PFSK-1 (cell line): ENCODE results near the gene CCN2.

Experiments
- FOXP2 ChIP-seq: optimal IDR thresholded peaks from 2 replicates; pipeline ENCODE3; 2011; ENCODE audit warnings: borderline replicate concordance, control low read depth, inconsistent platforms; ENCODE audit not compliant: insufficient read depth; ENCODE audit errors: extremely low read length, extremely low read depth
- POLR2AphosphoS5 ChIP-seq: IDR thresholded peaks from 2 replicates; pipeline ENCODE4 v1.6.1; 2012; ENCODE audit warnings: low read depth, mild to moderate bottlenecking, control low read depth, low read length, moderate library complexity
- REST ChIP-seq, 2 experiments: IDR thresholded peaks; 2 replicates each; pipeline versions ENCODE4 v1.6.1 to v1.8.0; 2011 to 2012; ENCODE audit warnings: low read depth in 2 of 2, low read length in 2 of 2, control low read depth in 1 of 2, inconsistent platforms in 1 of 2, mild to moderate bottlenecking in 1 of 2, moderate library complexity in 1 of 2; ENCODE audit not compliant: insufficient read depth in 1 of 2
- SIN3A ChIP-seq: IDR thresholded peaks from 2 replicates; pipeline ENCODE4 v1.6.1; 2012; ENCODE audit warnings: mild to moderate bottlenecking, low read length, moderate library complexity, borderline replicate concordance; ENCODE audit not compliant: insufficient read depth
- TAF1 ChIP-seq: IDR thresholded peaks from 2 replicates; pipeline ENCODE4 v1.6.1; 2012; ENCODE audit warnings: low read length, control low read depth, borderline replicate concordance; ENCODE audit not compliant: insufficient read depth

Gene CCN2

GRCh38 chr6:131931063-131931750 lies 20.0 kb downstream of the CCN2 start:
- TF ChIP-seq TAF1, result no peak
- no peak for TF ChIP-seq FOXP2
- TF ChIP-seq REST (IDR thresholded peaks at IDR 0.05; ENCODE audit: insufficient read depth in 1 of 2, low read depth in 2 of 2, low read length in 2 of 2), result no peak
- TF ChIP-seq SIN3A, result no peak
- no peak for TF ChIP-seq POLR2AphosphoS5

- TF ChIP-seq FOXP2, result no peak
- TF ChIP-seq SIN3A, result no peak
- TF ChIP-seq POLR2AphosphoS5, result no peak
- no peak for TF ChIP-seq TAF1
- no peak for TF ChIP-seq REST (IDR thresholded peaks at IDR 0.05; ENCODE audit: insufficient read depth in 1 of 2, low read depth in 2 of 2, low read length in 2 of 2)
Measured at GRCh38 chr6:131929976-131930375, 21.2 kb downstream of the CCN2 start.

GRCh38 chr6:131929264-131929663 lies 21.9 kb downstream of the CCN2 start:
- no peak for TF ChIP-seq REST (IDR thresholded peaks at IDR 0.05; ENCODE audit: insufficient read depth in 1 of 2, low read depth in 2 of 2, low read length in 2 of 2)
- no peak for TF ChIP-seq TAF1
- no peak for TF ChIP-seq POLR2AphosphoS5
- TF ChIP-seq SIN3A, result no peak
- no peak for TF ChIP-seq FOXP2

DNA sequence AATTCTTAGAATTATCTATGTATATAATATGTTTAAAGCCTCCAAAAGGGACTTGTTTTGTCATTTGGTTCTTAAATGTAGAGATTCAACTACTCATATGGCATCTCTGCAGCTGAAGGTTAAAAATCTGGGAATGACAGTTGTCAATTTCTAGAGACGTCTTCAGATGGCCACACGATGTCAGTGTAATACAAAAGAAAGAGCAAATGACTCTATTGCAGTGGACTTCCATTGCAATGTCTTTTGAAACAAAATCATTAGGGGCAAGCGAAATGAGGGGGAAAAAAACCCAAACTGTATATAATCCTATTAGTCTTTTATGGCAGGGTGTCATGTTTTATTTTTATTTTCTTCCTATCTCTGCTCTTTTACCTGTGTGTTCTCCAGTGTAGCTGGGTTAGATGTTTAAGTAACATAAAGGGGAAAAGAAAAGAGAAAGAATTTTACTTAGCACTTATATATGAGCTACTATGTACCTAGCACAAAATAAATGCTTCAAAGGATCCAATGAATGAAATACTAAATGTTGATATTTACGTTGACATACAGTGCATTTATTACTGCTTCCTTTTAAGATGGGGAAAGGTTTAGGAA lies 26.2 kb downstream of the CCN2 start:
- TF ChIP-seq REST (IDR thresholded peaks at IDR 0.05; ENCODE audit: insufficient read depth in 1 of 2, low read depth in 2 of 2, low read length in 2 of 2) (no peak), SIN3A (no peak), TAF1 (no peak), FOXP2 (no peak), POLR2AphosphoS5 (no peak)
